HG03432 (cell line): Measurements from ENCODE around the gene CYP4F2.
"Not testable (repeated sequence)": the region's sequence is repeated elsewhere in the genome, so short reads cannot be mapped to it uniquely, and the experiment has no call there.

Experiments used
- ATAC-seq: cut with Tn5 transposase; IDR thresholded peaks from one replicate; pipeline ENCODE4 v1.9.1; 2021; ENCODE audit warnings: mild to moderate bottlenecking, moderate library complexity; ENCODE audit not compliant: unreplicated experiment

Gene CYP4F2

GRCh38 chr19:15897738-15898276 lies at the start of gene CYP4F2:
CYP4F2 (minus strand) TSS chr19:15898074; CDS start chr19:15897611, 463 bp downstream.
- ATAC-seq, result no peak

- ATAC-seq, result no peak
These were observed 47.4 kb upstream of the CYP4F2 start for GRCh38 chr19:15945301-15945700.

GRCh38 chr19:15944401-15944800 lies 46.5 kb upstream of the CYP4F2 start:
- no peak for ATAC-seq

GRCh38 chr19:15937771-15938170 lies 39.9 kb upstream of the CYP4F2 start:
- no peak for ATAC-seq

GRCh38 chr19:15936950-15937349 lies 39.1 kb upstream of the CYP4F2 start:
- ATAC-seq, result no peak

GRCh38 chr19:15936173-15936572 lies 38.3 kb upstream of the CYP4F2 start:
- ATAC-seq, result no peak

GRCh38 chr19:15935167-15935702 lies 37.4 kb upstream of the CYP4F2 start:
- no peak for ATAC-seq

- ATAC-seq, result no peak
These were observed 36.6 kb upstream of the CYP4F2 start, which contains the start of gene CYP4F11 for GRCh38 chr19:15934332-15935078. CYP4F11 (minus strand) TSS chr19:15934529; CDS start chr19:15934408, 121 bp downstream.

GRCh38 chr19:15933761-15934331 lies 36.0 kb upstream of the CYP4F2 start:
- ATAC-seq, result not testable (repeated sequence)

GRCh38 chr19:15928321-15928720 lies 30.4 kb upstream of the CYP4F2 start:
- no peak for ATAC-seq

GRCh38 chr19:15926484-15926883 lies 28.6 kb upstream of the CYP4F2 start:
- ATAC-seq, result no peak

- ATAC-seq, result no peak
These were observed 25.8 kb upstream of the CYP4F2 start for GRCh38 chr19:15923702-15924101.

- no peak for ATAC-seq
These were observed 24.1 kb upstream of the CYP4F2 start for GRCh38 chr19:15922021-15922420.

- no peak for ATAC-seq
These were observed 21.4 kb upstream of the CYP4F2 start for GRCh38 chr19:15919243-15919642.

GRCh38 chr19:15915109-15915508 lies 17.2 kb upstream of the CYP4F2 start:
- ATAC-seq, result no peak

GRCh38 chr19:15913830-15914229 lies 16.0 kb upstream of the CYP4F2 start:
- ATAC-seq, result no peak

GRCh38 chr19:15913384-15913783 lies 15.5 kb upstream of the CYP4F2 start:
- ATAC-seq, result no peak

- no peak for ATAC-seq
These were observed 13.8 kb upstream of the CYP4F2 start for GRCh38 chr19:15911599-15912235.

- no peak for ATAC-seq
These were observed 7.2 kb upstream of the CYP4F2 start for GRCh38 chr19:15905026-15905425.

GRCh38 chr19:15902898-15903297 lies 5.0 kb upstream of the CYP4F2 start:
- ATAC-seq, result not testable (repeated sequence)

- no peak for ATAC-seq
These were observed 4.4 kb upstream of the CYP4F2 start for GRCh38 chr19:15902254-15902653.
